Measurements from ENCODE around the gene PRKAA2.

Gene PRKAA2

DNA sequence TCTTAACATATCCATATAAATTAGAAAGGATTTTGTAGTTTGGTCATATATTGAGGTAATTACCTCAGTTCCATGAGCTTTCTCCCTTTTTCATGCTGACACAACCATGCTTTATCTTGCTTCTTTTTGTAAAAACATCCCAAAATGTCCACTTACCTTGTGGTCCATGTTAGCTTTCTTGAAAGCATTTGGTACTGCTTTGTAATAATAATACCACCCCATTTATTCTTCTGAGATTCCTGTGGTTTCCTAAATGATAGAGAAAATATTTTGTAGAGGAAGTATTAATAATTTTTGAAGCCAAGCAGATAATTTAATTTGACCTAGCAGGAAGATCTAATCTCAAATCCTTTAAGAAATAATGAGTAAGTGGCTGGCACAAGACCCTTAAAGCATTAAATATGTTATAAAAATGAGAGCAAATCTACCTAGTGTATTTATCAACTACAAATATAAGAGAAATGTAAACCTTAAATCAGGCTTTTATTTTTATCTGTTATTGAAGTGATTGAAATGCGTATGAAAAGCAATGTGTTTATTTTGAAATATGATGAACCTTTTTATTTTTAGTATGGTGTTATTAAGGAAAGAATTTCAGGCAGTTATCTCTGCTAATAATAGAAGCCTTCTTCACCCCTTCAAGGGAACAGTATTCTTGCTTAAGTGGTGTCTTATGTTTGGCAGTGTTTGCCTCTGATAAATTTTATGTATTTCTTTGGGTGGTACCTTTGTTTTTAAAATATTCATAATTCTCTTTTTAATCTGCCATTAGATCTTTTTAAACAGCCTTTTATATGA lies 9.2 kb downstream of the PRKAA2 start:
- no peak for DNase-seq (ENCODE audit: low read depth)

DNA sequence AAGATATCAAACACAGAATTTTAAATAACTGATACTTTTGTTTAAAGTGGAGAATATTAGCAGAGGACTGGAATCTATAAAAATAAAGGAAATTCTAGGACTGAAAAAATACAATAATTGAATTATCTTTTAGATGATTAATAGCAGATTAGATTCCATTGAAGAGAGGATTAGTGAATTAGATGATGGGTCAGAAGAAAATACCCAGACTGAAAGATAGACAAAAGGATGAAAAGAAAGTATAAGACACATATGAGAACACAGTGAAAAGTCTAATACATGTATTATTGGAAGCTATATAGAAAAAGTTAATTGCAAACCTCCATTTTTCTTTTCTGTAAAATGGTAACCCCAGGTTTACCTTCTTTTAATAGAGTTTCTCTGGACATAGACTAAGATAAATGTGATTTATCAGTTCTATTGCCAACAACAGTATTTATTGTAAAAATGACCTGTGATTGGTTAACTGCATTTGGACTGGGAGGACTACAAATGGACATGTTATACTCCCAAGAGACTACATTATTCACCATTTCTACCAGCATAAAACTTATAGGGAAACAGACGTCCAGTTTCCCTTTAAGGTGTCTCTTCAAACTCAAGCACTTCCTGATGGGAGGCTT lies 11.0 kb downstream of the PRKAA2 start:
- no peak for DNase-seq (ENCODE audit: low read depth)

DNA sequence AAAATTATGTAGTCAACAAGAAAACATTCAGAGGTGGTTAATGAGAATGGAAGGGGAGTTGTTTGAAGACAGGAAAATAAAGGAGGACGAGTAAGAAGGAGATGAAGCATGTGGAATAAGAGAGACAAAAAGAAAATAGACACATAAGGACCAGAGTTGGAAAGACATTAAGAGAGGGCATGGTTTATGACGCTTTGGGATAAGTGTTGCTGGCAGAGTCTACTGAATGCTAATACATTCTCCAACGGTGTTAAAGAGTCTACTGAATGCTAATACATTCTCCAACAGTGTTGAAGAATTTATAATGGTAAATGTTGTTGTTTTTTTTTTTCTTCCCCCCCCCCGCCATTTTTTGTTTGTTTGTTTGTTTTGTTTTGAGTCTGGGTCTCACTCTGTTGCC lies 13.1 kb downstream of the PRKAA2 start:
- DNase-seq (ENCODE audit: low read depth) = no peak

DNA sequence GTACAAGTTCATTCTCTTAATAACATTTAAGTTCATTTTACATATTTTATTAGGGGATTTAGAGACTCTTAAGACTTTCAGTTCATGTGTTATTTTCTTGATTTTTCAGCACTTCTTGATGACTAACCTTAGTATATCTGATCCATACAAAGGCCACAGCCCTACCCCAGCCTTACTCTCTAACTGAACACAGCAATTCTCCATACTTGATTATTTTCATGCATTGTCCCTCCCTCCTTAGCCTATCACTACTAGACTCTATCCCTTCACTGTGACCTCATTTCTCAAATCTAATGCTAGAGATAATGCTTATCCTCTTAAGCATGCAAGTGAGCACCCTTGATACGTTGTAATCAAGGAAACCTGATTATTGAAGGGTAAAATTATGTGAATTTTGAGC lies 15.2 kb downstream of the PRKAA2 start:
- no peak for DNase-seq (ENCODE audit: low read depth)

DNA sequence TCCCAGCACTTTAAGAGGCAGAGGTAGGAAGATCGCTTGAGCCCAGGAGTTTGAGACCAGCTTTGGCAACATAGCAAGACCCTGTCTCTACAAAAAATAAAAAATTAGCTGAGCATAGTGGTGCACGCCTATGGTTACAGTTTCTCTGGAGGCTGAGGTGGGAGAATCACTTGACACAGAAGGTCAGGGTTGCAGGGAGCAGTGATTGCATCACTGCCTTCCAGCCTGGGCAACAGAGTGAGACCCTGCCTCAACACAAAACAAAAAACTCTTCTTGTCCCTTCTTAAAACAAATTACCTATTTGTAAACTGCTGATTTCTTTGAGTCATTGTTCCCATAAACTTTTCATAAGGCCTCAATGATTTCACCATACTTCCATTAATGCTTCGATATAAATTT lies 18.7 kb downstream of the PRKAA2 start:
- DNase-seq (ENCODE audit: low read depth) = no peak

DNA sequence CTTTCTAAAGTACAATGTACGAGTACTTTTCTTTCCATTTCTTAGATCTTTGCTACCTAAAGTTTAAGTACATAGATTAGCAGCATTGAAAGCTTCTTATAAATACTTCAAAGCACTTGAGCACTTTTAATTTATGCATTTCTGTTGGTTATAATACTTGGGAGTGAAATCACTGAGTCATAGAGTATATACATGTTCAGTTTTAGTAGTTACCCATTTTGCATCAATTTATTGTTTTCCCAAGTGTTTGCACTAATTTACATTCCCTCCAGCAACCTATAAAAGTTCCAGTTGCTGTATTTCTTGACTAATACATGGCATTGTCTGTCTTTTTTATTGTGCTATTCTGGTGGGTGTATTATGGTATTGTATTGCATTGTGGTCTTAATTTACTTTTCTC lies 20.3 kb downstream of the PRKAA2 start:
- no peak for DNase-seq (ENCODE audit: low read depth)

DNA sequence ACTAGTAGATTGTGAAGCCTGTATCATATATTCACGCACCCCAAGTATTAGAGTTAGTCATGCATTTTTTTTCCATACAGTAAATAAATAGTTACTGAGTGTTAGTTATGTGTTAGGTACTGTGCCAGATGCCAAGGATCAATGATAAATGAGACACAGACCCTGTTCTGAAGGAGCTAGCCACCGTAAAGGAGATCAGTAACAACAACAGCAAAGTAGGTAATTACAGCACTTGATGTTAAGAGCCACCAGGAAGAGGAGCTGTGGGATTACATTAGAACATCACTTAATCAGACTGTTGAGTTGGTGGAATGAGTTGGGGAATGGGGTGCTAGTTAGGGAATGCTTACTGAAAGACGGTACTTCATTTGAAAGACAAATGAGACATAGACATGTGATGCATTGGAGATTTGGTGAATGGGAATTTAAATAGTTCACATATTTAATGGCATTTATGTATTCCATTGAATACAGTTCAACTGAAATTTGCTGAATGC lies 21.0 kb downstream of the PRKAA2 start:
- no peak for DNase-seq (ENCODE audit: low read depth)

DNA sequence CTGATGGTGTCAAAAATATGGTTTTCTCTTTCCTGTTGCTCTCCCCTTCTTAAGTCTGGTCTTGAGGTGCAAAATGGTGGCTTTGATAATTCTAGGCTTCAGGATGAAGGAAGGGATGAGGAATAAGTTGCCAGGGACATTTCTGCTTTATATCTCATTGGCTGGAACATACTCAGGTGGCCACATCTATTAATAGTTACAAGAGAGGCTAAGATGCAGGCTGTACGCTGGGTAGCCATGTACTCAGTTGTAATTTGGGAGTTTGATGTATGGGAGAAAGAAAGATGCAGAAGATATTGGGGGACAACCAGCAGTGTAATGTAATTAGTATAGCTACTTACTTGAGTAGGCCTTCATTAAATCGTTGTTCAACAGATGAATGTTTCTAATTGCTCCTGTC lies 25.2 kb downstream of the PRKAA2 start:
- no peak for DNase-seq (ENCODE audit: low read depth)

DNA sequence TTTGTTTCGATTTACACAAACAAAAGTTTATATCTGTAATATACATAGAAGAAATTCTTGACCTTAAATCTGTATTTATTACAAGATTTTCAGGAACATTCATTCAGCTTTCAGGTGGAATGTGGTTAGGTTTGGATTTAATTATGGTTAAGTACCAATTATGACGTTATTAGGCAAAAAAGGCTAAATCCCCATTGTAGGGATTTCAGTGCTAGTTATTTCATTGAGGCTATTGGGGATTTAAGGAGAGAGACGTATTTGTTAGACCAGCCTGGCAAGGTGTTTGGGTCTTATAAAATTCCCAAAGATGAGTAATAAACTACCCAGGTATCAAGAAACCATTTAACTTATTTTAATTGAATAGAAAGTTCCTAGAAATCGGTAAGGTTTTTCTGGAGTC lies 26.0 kb downstream of the PRKAA2 start:
- DNase-seq (ENCODE audit: low read depth) = no peak

DNA sequence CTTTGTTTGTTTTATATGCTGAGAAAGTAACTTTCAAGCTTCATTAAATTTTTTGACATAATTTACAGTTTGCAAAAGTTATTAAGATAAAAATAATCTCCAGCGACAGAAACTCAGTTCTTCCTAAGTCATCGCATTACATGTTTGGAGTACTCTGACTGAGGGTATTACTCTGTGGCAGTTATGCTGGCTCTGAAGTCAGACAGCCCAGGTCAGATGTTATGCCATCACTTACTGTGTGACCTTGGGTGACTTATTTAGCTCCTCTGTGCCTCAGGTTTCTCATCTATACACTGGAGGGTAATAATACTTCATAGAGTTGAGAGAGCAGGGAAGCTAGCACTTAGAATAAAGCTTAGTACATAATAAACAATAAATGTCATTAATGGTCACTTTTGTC lies 26.4 kb downstream of the PRKAA2 start:
- DNase-seq (ENCODE audit: low read depth) = no peak

DNA sequence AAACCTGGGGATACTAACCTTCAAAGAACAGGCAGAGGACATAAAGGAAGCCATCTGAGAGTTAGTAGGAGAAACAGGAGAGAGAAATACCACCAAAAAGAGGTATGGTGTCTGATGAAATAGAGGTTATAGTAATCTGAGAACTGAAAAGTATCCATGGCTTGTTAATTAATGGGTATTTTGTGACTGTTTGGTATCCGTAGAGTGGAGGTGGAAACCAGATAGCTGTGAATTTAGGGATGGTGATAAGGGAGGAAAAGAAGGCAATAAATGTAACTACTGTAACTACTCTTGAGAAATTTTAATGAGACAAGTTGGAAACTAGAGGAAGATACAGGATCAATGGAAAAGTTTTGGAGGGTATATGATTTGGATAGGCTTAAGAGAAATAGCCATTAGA lies 27.5 kb downstream of the PRKAA2 start:
- no peak for DNase-seq (ENCODE audit: low read depth)

DNA sequence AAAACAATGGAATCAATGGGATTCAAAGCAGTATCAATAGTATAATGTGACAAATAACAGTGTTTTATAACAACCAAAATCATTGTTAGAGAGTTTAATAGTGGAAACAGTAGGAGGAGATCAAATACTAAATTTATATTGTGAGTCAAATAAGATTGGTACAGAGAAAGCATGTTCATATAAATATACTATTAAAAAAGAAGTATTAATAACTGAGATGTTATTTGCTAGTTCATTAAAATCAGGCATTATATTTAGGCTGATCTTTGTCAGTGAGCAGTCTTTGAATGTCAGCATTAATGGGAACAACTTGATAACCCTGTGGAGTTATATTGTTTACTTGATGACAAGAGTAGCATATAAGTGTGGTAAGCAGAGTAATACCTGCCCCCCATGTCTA lies 30.6 kb downstream of the PRKAA2 start:
- no peak for DNase-seq (ENCODE audit: low read depth)

DNA sequence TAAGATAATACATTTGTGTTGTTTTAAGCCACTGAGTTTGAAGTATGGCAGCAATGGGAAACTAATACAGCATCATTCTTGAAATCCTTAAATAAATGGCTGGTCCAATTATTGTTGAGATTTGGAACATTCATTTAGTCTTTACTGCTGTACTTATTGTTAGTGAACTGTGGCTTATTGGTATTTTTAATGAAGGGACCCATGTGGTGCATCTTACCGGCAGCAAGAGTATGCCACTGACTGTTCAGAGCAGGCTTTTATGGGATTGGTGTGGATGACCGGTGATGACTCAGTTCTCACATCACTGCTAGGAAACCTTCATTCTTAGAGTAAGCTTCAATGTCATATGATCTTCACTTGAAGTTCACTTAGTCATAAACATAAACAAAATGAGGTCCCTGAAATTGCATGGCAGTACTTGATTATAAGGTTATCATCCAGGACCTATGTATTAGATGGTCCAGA lies 31.5 kb downstream of the PRKAA2 start:
- peak; percentile 93 for DNase-seq (ENCODE audit: low read depth)

DNA sequence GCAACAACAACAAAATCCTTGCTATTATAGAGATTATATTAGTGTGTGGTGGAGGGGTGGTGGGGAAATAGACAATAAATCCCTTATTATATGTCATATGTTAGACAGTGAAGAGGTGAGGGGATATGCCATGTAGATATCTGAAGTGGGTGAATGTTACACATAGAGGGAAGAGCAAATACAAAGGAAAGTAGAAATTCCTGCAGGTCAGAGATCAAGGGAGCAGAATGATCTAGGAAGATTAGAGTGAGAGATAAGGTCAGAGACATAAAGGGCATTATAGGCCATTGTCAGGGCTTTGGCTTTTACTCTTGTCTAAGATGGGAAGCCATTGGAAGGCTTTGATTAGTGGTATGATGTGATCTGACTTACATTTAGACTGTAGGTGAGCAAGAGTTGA lies 38.5 kb downstream of the PRKAA2 start:
- no peak for DNase-seq (ENCODE audit: low read depth)

DNA sequence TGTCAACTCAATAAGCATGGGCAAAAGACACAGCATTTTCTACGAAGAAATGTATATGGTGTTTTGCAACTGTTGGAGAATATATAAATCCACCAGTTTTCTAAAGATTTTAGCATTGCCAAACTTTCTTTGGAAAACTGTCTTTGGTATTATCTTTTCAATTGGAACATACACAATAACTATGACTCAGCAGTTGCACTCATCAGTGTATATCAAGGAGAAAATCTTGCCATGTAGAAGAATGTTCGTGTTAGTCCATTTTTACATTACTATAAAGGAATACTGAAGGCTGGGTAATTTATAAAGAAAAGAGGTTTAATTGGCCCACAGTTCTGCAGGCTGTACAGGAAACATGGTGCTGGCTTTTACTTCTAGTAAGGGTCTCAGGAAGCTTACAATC lies 41.1 kb downstream of the PRKAA2 start:
- DNase-seq (ENCODE audit: low read depth) = peak; percentile 49

DNA sequence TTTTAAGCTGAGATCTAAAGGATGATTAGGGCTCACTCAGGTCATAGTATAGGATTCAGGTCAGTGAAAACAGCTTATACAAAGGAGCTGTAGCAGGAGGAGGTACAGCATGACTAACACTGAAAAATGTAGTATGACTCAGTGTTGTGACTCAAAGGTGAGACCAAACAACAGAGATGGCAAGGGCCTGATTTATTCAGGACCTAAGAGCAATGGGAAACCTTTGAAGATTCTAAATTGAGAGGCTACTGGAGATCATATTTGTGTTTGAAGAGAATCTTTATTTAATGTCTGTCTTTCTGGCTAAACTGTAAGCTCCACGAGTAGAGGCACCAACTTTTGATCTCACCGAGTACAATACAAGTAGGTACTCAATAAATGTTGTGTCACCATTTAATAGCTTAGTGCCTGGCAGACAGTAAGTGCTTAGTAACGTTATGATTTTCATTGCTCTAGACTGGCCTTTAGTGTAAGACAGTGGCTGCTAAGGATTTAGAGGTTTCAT lies 43.5 kb downstream of the PRKAA2 start:
- peak; percentile 77 for DNase-seq (ENCODE audit: low read depth)

DNA sequence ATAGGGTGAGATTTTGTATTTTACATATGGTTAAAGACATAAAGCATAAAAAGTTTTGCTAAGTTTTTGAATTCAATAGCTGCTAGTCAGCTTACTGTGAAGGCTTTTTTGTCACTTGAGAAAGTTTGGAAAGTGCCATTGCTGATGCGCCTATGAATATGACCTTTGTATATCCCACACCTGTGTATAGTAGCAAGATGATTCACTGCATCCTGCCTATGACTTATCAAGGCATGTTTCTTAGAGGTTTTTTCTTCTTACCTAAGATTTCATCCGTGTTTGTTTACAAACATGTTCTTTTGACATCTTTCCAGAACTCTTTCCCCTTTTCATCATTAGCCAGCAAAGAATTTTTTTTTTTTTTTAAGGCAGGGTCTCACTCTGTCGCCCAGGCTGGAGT lies 51.5 kb downstream of the PRKAA2 start:
- no peak for DNase-seq (ENCODE audit: low read depth)

DNA sequence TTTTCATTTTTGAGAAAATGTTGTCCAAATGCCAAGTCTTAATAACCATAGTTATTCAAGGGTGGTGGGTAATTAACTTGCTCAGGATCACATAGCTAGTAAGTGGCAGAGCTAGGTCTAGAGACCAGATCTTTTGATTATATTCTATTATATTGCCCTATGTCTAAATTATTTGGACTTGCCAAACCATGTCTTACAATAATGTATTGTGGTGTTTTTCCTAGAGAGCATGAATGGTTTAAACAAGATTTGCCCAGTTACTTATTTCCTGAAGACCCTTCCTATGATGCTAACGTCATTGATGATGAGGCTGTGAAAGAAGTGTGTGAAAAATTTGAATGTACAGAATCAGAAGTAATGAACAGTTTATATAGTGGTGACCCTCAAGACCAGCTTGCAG lies 58.6 kb downstream of the PRKAA2 start:
- DNase-seq (ENCODE audit: low read depth) = no peak

DNA sequence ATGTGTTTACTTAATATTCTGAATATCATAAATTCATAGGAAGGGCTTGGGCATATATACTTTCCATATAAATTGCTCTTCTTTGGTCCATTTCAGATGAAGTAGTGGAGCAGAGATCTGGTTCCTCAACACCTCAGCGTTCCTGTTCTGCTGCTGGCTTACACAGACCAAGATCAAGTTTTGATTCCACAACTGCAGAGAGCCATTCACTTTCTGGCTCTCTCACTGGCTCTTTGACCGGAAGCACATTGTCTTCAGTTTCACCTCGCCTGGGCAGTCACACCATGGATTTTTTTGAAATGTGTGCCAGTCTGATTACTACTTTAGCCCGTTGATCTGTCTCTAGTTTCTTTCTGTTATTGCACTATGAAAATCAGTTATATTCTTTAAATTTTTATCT lies 62.3 kb downstream of the PRKAA2 start:
- no peak for DNase-seq (ENCODE audit: low read depth)

DNA sequence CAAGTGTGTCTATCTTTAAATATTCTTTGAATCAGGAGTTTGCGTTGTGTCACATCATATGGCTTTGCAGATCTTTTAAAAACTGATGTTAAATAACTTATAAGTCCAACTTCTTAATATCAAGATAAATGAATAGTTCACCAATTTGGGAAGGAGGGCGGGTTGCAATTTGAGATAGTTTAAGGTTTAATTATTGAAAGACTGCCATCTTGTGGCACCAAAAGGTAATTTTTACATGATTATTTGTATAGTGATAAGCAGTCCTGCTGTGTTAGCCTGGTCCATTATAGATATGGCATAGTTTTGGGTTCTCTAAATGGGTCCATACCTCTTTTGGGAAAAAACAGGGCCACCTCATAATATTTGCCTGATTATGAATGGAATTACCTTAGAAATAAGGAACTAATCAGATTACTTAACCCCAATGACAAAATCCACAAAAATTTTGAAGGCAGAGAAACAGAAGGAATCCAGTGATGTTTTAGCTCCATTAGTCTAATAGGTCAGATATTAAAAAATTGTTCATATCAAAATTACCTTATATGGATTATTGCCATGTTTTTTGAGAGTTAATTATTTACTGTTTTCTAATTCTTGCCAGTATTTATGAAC lies 64.3 kb downstream of the PRKAA2 start:
- DNase-seq (ENCODE audit: low read depth) = peak; percentile 49

DNA sequence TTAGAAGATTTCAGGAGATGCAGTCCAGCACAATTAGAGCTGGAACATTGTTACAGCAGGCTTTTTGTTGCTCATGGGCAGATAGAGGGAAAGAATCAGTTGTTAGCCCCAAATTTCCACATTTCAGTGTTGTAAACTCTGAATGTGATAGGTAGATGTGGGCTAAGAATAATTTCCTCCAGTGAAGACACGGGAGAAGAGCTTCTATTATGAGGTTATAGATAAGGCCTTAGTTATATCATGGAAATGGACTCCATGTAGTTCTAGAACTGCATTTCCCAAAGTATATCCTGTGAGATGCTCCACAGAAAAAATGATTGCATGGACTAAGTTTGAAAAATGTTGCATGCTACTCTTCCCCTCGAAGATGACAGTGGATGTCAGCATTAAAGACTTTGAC lies 64.9 kb downstream of the PRKAA2 start:
- no peak for DNase-seq (ENCODE audit: low read depth)

DNA sequence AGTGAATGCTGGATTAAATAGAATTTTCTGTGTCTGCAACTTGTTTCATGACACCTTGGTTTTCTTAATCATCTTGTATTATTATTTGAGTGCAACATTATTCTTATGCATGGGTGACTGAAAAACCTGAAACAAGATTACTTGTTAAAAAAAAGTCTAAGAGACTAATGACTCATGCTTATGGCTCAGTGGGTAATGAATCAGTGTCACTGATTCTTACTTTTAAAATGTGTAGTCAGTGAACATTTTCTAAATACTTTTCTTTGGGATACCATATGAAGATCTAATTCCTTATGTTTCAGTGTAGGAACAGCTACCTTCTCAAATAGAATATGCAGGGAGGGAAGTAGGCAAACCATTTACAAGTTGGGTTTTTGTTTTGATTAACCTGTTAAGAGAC lies 65.5 kb downstream of the PRKAA2 start:
- DNase-seq (ENCODE audit: low read depth) = peak; percentile 74

DNA sequence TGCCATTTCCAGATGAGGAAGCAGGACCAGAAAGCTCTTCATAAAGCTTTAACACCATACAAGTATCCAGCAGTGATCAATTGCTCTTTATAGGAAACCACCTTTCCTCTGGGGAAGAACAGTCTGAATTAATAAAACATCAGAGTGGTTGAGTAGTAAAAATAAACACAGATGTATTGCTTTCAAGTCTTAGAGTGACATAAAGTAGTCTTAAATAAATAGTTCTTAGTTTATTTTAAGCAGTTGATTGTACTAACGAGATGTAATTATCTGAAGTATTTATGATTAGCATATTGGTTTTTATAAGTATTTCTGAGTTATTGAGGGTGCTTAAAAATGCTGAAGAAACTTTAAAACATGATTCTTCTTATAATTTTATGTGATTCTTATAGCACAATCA lies 67.0 kb downstream of the PRKAA2 start:
- no peak for DNase-seq (ENCODE audit: low read depth)

All from iris pigment epithelial cell (primary cell).